ENCODE results near the gene KANSL1.

Gene KANSL1

GRCh38 chr17:46063241-46063640 is 130.0 kb downstream of the KANSL1 start:
- DNase-seq: no peak

- no peak for DNase-seq
Observed at GRCh38 chr17:46061435-46061834, 131.8 kb downstream of the KANSL1 start.

GRCh38 chr17:46060461-46060860 is 132.8 kb downstream of the KANSL1 start:
- no peak for DNase-seq

GRCh38 chr17:46059486-46059885 is 133.7 kb downstream of the KANSL1 start:
- no peak for DNase-seq

GRCh38 chr17:46057366-46057765 is 135.9 kb downstream of the KANSL1 start:
- DNase-seq: no peak

GRCh38 chr17:46056800-46057304 is 136.4 kb downstream of the KANSL1 start:
- no peak for DNase-seq

- DNase-seq: no peak
Observed at GRCh38 chr17:46053911-46054534, 139.2 kb downstream of the KANSL1 start.

GRCh38 chr17:46049656-46050055 is 143.6 kb downstream of the KANSL1 start:
- no peak for DNase-seq

- DNase-seq: no peak
Observed at GRCh38 chr17:46047856-46048255, 145.4 kb downstream of the KANSL1 start.

GRCh38 chr17:46047398-46047797 is 145.8 kb downstream of the KANSL1 start:
- no peak for DNase-seq

- DNase-seq: no peak
Observed at GRCh38 chr17:46046957-46047356, 146.3 kb downstream of the KANSL1 start.

- no peak for DNase-seq
Observed at GRCh38 chr17:46045639-46046038, 147.6 kb downstream of the KANSL1 start.

GRCh38 chr17:46044989-46045388 is 148.2 kb downstream of the KANSL1 start:
- no peak for DNase-seq

- DNase-seq: peak; percentile 66
Observed at GRCh38 chr17:46044286-46044928, 148.8 kb downstream of the KANSL1 start.

GRCh38 chr17:46043606-46044005 is 149.6 kb downstream of the KANSL1 start:
- no peak for DNase-seq

- DNase-seq: no peak
Observed at GRCh38 chr17:46042925-46043324, 150.3 kb downstream of the KANSL1 start.

GRCh38 chr17:46042246-46042645 is 151.0 kb downstream of the KANSL1 start:
- DNase-seq: no peak

GRCh38 chr17:46039592-46040186 is 153.5 kb downstream of the KANSL1 start:
- DNase-seq: no peak

- DNase-seq: no peak
Observed at GRCh38 chr17:46038937-46039336, 154.3 kb downstream of the KANSL1 start.

- DNase-seq: no peak
Observed at GRCh38 chr17:46038414-46038813, 154.8 kb downstream of the KANSL1 start.

- no peak for DNase-seq
Observed at GRCh38 chr17:46037722-46038255, 155.4 kb downstream of the KANSL1 start.

GRCh38 chr17:46036491-46036890 is 156.7 kb downstream of the KANSL1 start:
- no peak for DNase-seq

GRCh38 chr17:46035112-46035818 is 158.0 kb downstream of the KANSL1 start:
- DNase-seq: no peak
